ENCODE measurements around the gene ZFYVE9.

DNA sequence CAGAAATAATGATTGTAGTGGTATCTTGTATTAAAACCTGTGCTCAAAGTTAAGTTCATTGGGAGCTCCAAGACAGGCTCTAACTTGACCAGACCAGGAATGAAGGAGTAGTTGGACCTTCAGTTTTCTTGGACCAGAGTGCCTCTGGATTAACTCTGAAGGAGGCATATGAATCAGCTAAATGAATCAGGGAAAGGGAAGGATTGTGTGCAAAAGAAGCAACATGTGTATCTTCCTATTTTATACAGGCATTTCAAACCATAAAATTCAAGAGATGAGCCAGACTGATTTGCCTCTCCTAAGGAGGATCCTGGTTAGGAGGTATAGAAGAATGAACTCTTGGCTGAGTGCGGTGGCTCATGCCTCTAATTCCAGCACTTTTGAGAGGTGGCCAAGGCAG is 152.7 kb downstream of the ZFYVE9 start:
- TF ChIP-seq MAZ (IDR thresholded peaks at IDR 0.05; ENCODE audit: borderline replicate concordance, low read depth, low read length) (no peak), MAZ (CRISPR knock-in tag; IDR thresholded peaks at IDR 0.05; ENCODE audit: low read depth) (no peak), FOSL1 (CRISPR knock-in tag; IDR thresholded peaks at IDR 0.05; ENCODE audit: borderline replicate concordance) (no peak), NKX3-1 (CRISPR knock-in tag; IDR thresholded peaks at IDR 0.05) (no peak), CTCF (CRISPR knock-in tag; IDR thresholded peaks at IDR 0.05) (no peak), ZNF850 (CRISPR knock-in tag; conservative IDR thresholded peaks at IDR 0.05) (no peak), ZNF562 (CRISPR knock-in tag; IDR thresholded peaks at IDR 0.05; ENCODE audit: borderline replicate concordance) (no peak), RNF2 (conservative IDR thresholded peaks at IDR 0.05; ENCODE audit: low read depth) (no peak), GATAD1 (CRISPR knock-in tag; IDR thresholded peaks at IDR 0.05) (no peak), ETV5 (CRISPR knock-in tag; IDR thresholded peaks at IDR 0.05; ENCODE audit: borderline replicate concordance) (no peak), JUNB (CRISPR knock-in tag; IDR thresholded peaks at IDR 0.05; ENCODE audit: borderline replicate concordance) (no peak), NFYB (CRISPR knock-in tag; IDR thresholded peaks at IDR 0.05) (no peak)
- TF ChIP-seq, protein P1, sequence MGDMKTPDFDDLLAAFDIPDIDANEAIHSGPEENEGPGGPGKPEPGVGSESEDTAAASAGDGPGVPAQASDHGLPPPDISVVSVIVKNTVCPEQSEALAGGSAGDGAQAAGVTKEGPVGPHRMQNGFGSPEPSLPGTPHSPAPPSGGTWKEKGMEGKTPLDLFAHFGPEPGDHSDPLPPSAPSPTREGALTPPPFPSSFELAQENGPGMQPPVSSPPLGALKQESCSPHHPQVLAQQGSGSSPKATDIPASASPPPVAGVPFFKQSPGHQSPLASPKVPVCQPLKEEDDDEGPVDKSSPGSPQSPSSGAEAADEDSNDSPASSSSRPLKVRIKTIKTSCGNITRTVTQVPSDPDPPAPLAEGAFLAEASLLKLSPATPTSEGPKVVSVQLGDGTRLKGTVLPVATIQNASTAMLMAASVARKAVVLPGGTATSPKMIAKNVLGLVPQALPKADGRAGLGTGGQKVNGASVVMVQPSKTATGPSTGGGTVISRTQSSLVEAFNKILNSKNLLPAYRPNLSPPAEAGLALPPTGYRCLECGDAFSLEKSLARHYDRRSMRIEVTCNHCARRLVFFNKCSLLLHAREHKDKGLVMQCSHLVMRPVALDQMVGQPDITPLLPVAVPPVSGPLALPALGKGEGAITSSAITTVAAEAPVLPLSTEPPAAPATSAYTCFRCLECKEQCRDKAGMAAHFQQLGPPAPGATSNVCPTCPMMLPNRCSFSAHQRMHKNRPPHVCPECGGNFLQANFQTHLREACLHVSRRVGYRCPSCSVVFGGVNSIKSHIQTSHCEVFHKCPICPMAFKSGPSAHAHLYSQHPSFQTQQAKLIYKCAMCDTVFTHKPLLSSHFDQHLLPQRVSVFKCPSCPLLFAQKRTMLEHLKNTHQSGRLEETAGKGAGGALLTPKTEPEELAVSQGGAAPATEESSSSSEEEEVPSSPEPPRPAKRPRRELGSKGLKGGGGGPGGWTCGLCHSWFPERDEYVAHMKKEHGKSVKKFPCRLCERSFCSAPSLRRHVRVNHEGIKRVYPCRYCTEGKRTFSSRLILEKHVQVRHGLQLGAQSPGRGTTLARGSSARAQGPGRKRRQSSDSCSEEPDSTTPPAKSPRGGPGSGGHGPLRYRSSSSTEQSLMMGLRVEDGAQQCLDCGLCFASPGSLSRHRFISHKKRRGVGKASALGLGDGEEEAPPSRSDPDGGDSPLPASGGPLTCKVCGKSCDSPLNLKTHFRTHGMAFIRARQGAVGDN (CRISPR knock-in tag; IDR thresholded peaks at IDR 0.05), result no peak
- TF ChIP-seq, protein P2, sequence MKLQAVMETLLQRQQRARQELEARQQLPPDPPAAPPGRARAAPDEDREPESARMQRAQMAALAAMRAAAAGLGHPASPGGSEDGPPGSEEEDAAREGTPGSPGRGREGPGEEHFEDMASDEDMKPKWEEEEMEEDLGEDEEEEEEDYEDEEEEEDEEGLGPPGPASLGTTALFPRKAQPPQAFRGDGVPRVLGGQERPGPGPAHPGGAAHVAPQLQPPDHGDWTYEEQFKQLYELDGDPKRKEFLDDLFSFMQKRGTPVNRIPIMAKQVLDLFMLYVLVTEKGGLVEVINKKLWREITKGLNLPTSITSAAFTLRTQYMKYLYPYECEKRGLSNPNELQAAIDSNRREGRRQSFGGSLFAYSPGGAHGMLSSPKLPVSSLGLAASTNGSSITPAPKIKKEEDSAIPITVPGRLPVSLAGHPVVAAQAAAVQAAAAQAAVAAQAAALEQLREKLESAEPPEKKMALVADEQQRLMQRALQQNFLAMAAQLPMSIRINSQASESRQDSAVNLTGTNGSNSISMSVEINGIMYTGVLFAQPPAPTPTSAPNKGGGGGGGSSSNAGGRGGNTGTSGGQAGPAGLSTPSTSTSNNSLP (IDR thresholded peaks at IDR 0.05; ENCODE audit: low read depth, low read length), result no peak
- TF ChIP-seq, protein P3, sequence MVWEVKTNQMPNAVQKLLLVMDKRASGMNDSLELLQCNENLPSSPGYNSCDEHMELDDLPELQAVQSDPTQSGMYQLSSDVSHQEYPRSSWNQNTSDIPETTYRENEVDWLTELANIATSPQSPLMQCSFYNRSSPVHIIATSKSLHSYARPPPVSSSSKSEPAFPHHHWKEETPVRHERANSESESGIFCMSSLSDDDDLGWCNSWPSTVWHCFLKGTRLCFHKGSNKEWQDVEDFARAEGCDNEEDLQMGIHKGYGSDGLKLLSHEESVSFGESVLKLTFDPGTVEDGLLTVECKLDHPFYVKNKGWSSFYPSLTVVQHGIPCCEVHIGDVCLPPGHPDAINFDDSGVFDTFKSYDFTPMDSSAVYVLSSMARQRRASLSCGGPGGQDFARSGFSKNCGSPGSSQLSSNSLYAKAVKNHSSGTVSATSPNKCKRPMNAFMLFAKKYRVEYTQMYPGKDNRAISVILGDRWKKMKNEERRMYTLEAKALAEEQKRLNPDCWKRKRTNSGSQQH (CRISPR knock-in tag; IDR thresholded peaks at IDR 0.05; ENCODE audit: low read depth), result no peak

Measured in HepG2 (cell line).